Mucosa of rectum (tissue), 2 donors: ENCODE results near the gene COX4I1.
"Not testable (repeated sequence)": the region's sequence is repeated elsewhere in the genome, so short reads cannot be mapped to it uniquely, and the experiment has no call there.

Experiments
- H3K27ac ChIP-seq, 2 donors: one replicate each; pipeline ENCODE4 v1.7.0; 2013; ENCODE audit warnings: inconsistent platforms in 2 of 2, low read depth in 2 of 2, low read length in 2 of 2
- H3K27me3 ChIP-seq, 2 donors: one replicate each; pipeline ENCODE4 v1.7.0; 2013; ENCODE audit warnings: low read length in 2 of 2; ENCODE audit not compliant: control insufficient read depth in 2 of 2, insufficient read depth in 2 of 2
- H3K36me3 ChIP-seq, 2 donors: one replicate each; pipeline ENCODE4 v1.7.0; 2013; ENCODE audit warnings: low read length in 2 of 2; ENCODE audit not compliant: control insufficient read depth in 2 of 2, insufficient read depth in 2 of 2
- H3K4me1 ChIP-seq, 2 donors: one replicate each; pipeline ENCODE4 v1.7.0; 2013; ENCODE audit warnings: low read length in 2 of 2, mild to moderate bottlenecking in 1 of 2; ENCODE audit not compliant: control insufficient read depth in 2 of 2, insufficient read depth in 2 of 2
- H3K4me3 ChIP-seq, 2 donors: one replicate each; pipeline ENCODE4 v1.7.0; 2013; ENCODE audit warnings: low read length in 2 of 2
- H3K9ac ChIP-seq, 2 donors: one replicate each; pipeline ENCODE4 v1.7.0; 2013; ENCODE audit warnings: low read length in 2 of 2, low read depth in 1 of 2, mild to moderate bottlenecking in 1 of 2
- H3K9me3 ChIP-seq, 2 donors: one replicate each; pipeline ENCODE4 v1.7.0; 2013; ENCODE audit warnings: low read length in 2 of 2; ENCODE audit not compliant: control insufficient read depth in 2 of 2
- donor health status: healthy.
- donor health status: Normal muscosa, but diverticular disease.

Gene COX4I1

DNA sequence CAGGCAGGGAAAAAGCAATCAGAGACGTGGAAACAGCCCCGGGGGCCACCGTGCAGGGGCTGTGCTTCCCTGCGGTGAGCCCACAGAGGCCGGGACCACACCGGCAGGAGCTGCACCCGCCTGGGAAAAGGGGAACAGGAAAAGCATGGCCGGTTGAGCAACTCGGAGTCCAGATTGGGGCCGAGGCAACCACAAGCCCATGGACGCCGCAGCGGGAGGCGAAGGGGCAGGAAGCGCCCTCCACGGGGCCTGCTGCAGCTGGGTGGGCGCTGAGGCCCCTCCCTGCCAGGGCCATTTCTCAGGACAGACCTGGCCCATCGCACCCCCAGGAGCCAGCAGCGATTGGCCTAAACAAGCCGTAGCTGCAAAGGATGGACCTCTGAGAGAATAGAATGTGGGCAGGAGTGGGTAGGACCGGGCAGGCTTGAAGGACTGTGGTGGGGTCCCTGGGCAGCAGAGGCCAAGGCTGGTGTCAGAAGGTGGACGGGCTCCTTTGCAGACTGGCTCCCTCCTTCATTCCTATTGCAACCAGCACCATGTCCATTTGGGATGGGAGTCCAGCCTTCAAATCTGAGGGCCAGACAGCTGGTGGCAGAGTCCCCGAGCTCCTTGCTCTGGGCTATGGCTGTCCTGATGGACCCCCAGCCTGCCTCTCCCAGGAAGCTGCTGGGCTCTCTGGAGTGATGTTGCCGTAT, 30.4 kb downstream of the COX4I1 start:
- Histone ChIP-seq H3K27ac (peak overlapping the region in 1 of 2 donors; percentile 17), H3K27me3 (peaks cover 2 to 6% of the 10 kb centered on the region in 2 donors), H3K4me1 (no peaks in the 10 kb centered on the region), H3K9ac (no peak overlapping the region), H3K36me3 (no peaks in the 10 kb centered on the region), H3K9me3 (no peaks in the 10 kb centered on the region), H3K4me3 (no peak overlapping the region)

DNA sequence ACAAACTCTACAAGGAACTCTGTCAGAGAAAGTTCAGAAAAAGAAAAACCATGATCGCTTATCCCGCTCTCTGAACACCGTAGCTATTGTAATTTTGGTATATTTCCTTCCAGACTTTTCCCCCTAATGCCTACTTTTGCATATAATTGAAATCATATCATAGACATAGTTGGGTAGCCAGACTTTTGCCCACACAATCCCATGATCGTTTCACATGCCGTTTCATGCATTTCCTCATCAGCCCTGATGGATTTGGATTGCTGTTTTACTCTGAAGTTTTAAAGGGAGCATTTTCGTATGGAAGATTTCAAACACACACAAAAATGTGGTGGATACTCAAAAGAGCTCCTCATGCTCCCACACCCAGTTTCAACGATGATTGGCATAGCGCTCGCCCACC, 31.3 kb downstream of the COX4I1 start:
- H3K4me1 ChIP-seq, result no peaks in the 10 kb centered on the region
- H3K36me3 ChIP-seq, result no peaks in the 10 kb centered on the region
- peaks cover 2 to 11% of the 10 kb centered on the region in 2 donors for H3K27me3 ChIP-seq
- H3K9ac ChIP-seq, result no peak overlapping the region
- no peak overlapping the region for H3K4me3 ChIP-seq
- H3K27ac ChIP-seq, result no peak overlapping the region
- no peaks in the 10 kb centered on the region for H3K9me3 ChIP-seq

DNA sequence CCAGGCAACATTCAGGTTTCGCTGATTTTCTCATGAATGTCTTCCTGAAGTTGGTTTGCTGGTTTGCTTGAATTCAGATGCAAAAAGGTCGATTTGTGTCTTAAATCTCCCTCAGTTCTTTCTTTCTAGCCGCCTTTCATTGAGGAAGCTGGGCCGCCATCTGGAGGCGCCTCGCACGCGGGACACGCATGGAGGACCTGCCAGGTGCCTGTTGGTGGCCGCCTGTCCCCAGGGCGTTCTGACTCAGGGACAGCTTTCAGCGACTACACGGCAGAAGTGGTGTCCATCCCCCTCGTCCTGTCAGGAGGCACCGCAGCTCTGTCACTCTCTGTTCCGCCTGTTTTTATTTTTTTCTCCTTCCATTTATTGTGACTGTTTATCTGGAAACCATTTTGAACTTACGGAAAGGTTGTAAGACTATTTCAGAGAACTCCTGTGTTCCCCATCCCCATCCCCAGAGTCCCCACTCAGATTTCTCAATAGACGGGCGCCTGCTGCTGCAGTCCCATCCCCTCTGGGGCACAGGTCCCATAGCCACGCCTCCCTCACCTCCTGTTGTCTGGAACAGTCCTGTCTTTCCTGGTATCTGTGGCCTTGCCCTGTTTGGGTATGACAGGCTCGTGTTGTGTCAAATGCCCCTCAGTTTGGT, 33.2 kb downstream of the COX4I1 start:
- no peak overlapping the region for H3K9ac ChIP-seq
- no peak overlapping the region for H3K27ac ChIP-seq
- peaks cover 2 to 11% of the 10 kb centered on the region in 2 donors for H3K27me3 ChIP-seq
- H3K9me3 ChIP-seq, result no peaks in the 10 kb centered on the region
- H3K4me1 ChIP-seq, result no peaks in the 10 kb centered on the region
- no peaks in the 10 kb centered on the region for H3K36me3 ChIP-seq
- H3K4me3 ChIP-seq, result no peak overlapping the region

DNA sequence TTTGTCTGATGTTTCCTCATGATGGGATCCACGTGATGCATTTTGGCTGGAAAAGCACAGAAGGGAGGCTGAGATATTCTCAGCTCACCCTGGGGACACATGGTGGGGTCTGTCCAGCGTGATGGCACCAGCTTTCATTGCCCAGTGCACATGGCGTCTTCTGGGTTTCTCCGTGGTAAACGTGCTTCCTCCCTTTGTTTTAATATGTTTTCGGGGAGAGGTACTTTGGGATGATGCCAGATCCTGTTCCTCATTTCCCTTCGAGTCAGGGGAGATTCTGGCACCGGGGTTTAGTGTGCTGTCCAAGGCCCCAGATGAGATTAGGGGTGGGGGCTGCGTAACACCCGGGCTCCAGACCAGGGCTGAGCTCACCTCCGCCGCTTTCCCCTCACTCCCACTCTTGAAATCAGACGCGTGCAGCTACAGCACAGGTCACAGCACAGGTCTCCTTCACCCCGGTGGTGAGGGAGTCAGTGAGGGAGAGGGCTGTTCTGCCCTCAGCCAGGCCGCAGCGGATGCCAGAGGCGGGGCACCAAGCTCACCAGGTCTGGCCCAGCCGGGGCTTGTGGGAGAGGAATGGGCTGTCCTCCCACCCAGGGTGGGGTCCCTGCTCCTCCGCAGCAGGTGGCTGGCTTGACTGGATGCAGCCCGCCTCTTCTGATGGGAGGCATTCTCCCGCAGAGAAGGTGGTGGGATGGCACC, 33.9 kb downstream of the COX4I1 start:
- no peaks in the 10 kb centered on the region for H3K9me3 ChIP-seq
- H3K9ac ChIP-seq, result no peak overlapping the region
- H3K27ac ChIP-seq, result no peak overlapping the region
- H3K4me3 ChIP-seq, result no peak overlapping the region
- H3K27me3 ChIP-seq, result peaks cover 2 to 11% of the 10 kb centered on the region in 2 donors
- H3K36me3 ChIP-seq, result no peaks in the 10 kb centered on the region
- no peaks in the 10 kb centered on the region for H3K4me1 ChIP-seq

DNA sequence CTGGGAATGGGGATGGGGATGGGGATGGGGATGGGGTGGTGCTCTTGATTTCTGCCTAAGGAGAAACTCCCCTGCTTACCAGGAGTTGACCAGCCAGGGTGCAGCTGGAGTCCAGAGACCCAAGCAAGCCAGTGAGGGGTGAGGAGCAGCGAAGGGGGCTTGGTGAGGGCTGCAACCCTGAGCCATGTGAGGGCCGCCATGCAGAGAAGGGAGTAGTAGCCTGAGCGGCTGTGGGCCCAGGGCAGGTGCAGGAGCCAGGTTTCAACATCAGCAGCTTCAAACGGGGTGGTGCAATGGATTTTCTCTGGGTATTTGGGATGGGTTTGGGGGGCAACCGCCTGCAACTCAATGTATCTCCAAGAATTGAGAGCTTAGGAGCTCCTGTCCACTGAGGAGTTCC, 35.2 kb downstream of the COX4I1 start:
- Histone ChIP-seq H3K4me1 (no peaks in the 10 kb centered on the region), H3K36me3 (no peaks in the 10 kb centered on the region), H3K4me3 (no peak overlapping the region), H3K27ac (no peak overlapping the region), H3K9me3 (no peaks in the 10 kb centered on the region), H3K27me3 (peaks cover 2 to 11% of the 10 kb centered on the region in 2 donors), H3K9ac (no peak overlapping the region)

DNA sequence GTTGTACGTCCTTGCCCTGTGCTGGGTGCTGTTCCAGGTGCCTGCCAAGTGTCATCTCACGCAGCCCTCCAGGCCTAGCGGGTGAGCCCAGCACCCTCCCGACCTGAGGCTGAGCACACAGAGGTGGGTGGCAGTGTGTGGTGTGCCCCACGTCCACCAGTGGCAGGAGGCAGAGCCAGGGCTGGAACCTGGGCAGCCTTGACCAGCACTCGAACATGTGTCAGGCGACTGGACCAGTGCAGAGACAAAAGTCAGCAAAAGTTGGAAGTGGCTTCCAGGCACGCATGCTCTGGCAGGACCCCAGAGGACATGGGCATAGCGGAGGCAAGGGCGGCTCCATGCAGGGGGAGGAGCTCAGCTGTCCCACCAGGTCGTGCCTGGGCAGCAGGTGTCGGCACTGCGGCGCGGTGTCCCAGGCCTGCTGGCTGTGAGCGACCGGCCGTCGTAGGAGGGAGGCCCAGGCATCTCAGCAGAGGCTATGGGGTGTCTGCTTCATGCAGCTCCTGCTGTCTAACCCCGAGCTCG, 35.8 kb downstream of the COX4I1 start:
- H3K4me3 ChIP-seq, result no peak overlapping the region
- no peaks in the 10 kb centered on the region for H3K9me3 ChIP-seq
- H3K27me3 ChIP-seq, result peaks cover 2 to 11% of the 10 kb centered on the region in 2 donors
- H3K27ac ChIP-seq, result no peak overlapping the region
- no peaks in the 10 kb centered on the region for H3K4me1 ChIP-seq
- H3K9ac ChIP-seq, result no peak overlapping the region
- no peaks in the 10 kb centered on the region for H3K36me3 ChIP-seq

DNA sequence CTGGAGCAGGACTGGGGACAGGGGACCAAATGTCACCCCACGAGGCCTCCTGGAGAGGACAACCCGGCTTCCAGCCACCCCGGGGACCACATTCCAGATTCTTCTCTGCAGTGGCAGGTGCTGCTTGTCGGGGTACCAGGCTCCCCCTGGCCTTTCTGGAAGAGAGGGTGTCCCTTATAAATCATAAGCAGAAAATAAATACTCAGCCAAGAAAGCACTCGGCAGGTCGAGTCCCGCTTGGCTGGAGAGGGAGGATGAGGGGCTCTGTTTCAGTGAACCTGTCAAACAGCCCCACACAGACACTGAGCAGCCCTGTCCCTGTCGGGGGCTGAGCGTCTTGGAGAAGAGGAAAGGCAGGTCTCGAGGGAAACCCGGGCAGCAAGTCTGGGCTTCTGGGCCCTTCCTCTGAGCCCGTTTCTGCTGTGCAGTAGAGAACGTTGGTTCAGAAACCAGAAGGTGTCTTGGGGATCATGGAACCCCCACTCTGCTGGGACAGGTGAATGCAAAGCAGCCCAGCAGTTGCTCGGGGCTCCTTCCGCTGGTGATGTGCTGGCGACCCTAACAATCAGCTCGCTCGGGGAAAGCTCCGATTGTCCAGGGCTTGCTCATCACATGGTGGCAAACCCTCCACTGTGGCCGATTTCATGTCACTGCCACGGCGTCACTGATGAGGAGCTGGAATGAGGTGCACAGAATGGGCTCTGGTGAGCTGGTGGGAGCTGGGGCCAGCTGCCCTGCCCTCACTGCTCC, 36.6 kb downstream of the COX4I1 start:
- Histone ChIP-seq H3K9ac (no peak overlapping the region), H3K27ac (no peak overlapping the region), H3K4me3 (no peak overlapping the region), H3K27me3 (peaks cover 2 to 7% of the 10 kb centered on the region in 2 donors), H3K4me1 (no peaks in the 10 kb centered on the region), H3K9me3 (no peaks in the 10 kb centered on the region), H3K36me3 (no peaks in the 10 kb centered on the region)

DNA sequence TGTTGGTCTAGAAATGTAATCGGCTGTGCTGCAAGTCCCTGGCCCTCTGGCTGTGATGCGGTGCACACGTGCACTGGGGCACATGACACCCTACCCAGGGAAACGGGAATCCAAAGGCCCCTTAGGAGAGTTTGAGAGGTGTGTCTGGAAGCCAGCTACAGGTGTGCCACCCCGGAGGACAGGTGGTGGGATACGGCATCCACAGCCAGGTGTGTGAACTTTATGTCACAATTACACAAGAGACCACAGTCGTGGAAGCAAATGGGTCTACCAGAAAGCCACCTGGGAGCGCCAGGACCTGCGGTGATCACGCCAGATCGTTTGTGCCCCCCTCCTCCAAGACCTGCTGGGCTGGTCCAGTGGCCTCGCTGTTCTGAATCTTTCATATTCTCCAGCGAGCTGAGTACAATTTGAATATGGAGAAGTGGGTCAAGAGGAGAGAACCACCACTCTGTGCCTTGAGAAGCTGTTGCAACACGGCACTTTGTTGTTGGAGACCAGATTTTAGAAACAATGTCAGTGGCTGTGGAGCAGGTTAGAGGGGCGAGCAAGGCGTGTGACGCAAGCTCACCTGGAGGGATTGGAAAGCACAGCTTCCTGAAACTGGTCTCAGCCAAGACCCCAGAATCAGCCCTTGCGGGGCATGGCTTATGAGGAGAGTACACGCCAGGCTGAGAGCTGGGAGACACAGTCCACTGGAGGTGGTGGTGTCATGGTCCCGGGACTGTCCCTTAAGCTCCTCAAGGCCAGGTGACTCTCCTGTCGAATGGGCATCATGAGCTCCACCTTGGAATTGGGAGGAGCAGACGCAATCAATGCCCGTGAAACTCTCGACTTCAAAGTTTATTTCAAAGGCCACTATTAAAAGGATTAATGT, 37.4 kb downstream of the COX4I1 start:
- Histone ChIP-seq H3K9ac (no peak overlapping the region), H3K36me3 (no peaks in the 10 kb centered on the region), H3K27me3 (peaks cover 0 to 7% of the 10 kb centered on the region in 2 donors), H3K4me1 (no peaks in the 10 kb centered on the region), H3K27ac (no peak overlapping the region), H3K9me3 (no peaks in the 10 kb centered on the region), H3K4me3 (no peak overlapping the region)

DNA sequence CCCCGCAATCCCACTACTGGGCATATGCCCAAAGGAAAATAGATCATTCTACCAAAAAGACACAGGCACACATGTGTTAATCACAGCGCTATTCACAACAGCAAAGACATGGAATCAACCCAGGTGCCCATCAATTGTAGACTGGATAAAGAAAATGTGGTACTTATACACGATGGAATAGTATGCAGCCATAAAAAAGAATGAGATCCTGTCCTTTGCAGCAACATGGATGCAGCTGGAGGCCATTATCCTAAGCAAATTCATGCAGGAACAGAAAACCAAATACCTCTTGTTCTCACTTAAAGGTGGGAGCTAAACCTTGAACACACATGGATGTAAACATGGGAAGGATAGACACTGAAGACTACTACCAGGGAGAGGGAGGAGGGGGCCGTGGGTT, 38.2 kb downstream of the COX4I1 start:
- not testable (repeated sequence) for H3K27me3 ChIP-seq, H3K9me3 ChIP-seq, H3K36me3 ChIP-seq, H3K4me1 ChIP-seq, H3K9ac ChIP-seq, H3K4me3 ChIP-seq, H3K27ac ChIP-seq
